GM21717 (cell line): Measurements from ENCODE around the gene SFSWAP.
"Not testable (repeated sequence)": the region's sequence is repeated elsewhere in the genome, so short reads cannot be mapped to it uniquely, and the experiment has no call there.

ENCODE experiments used
- ATAC-seq: cut with Tn5 transposase; IDR thresholded peaks from one replicate; pipeline ENCODE4 v1.9.1; 2021; ENCODE audit warnings: mild to moderate bottlenecking, moderate library complexity; ENCODE audit not compliant: unreplicated experiment

Gene SFSWAP

DNA sequence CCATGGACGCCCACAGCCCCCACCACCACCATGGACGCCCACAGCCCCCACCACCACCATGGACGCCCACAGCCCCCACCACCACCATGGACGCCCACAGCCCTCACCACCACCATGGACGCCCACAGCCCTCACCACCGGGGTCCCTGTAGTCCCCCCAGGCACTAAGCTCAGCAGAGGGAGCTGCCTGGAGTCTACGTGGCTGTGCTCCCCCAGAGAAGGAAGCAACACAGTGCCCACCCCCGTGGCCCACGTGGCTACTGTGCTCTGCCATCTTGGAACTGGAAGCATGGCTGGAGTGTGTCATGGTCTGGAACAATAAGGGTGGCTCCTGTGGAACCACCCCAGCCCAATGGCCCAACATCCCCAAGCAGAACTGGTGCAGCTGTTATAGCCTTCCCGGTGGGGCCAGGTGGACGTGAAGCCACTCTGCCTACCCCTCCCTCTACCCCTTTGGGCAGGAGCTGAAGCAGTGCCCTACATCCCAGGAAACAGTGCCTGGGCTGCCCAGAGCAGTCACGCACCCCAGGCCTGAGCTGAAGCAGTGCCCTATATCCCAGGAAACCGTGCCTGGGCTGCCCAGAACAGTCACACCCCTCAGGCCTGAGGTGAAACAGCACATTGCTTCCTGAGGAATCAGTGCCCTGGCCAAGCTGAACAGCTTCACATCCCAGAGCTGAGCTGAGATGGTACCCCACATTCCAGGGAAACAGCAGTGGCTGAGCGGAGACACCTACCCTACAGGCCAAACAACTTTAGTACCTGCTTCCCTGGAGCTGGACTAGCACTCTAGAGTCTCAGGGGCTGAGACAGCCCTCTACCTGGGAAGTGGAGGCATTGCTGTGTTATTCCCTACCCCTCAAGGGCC is 9.0 kb upstream of the SFSWAP start:
- ATAC-seq: no peak

GRCh38 chr12:131702573-131702877 is 8.4 kb upstream of the SFSWAP start:
- ATAC-seq: no peak

GRCh38 chr12:131703161-131703560 is 7.7 kb upstream of the SFSWAP start:
- ATAC-seq: no peak

DNA sequence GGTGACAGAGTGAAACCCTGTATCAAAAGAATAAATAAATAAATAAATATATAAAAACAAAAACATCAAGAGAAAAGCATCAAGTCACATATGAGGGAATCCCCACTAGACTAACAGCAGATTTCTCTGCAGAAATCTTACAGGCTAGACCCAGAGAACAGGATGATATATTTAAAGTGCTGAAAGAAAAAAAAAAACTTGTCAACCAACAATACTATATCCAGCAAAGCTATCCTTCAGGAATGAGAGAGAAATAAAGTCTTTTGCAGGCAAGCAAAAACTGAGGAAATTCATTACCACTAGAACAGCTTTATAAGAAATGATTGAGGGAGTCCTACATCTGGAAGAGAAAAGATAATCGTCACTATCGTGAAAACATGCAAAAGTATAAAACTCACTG is 6.4 kb upstream of the SFSWAP start:
- ATAC-seq: no peak

GRCh38 chr12:131706709-131707108 is 4.2 kb upstream of the SFSWAP start:
- not testable (repeated sequence) for ATAC-seq

DNA sequence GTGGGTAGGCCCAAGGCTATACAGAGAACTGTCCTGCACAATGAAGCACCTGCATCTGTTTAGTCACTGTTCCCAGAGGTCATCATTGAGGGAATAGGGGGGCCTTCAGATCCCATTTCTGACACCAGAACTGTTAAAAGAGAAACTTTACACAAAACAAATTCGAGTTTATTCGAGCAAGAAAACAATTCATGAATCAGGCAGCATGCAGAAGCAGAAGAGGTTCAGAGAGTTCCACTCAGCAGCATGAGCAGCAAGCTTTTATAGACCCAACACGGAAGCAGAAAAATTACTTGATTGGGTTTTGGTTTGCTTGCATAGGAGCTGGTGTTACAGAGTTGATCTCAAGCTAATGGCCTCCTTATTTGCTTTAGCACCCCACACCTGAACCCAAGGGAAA is 1.7 kb upstream of the SFSWAP start:
- ATAC-seq: no peak

- no peak for ATAC-seq
Measured at GRCh38 chr12:131711551-131712205, 788 bp downstream of the SFSWAP start.

DNA sequence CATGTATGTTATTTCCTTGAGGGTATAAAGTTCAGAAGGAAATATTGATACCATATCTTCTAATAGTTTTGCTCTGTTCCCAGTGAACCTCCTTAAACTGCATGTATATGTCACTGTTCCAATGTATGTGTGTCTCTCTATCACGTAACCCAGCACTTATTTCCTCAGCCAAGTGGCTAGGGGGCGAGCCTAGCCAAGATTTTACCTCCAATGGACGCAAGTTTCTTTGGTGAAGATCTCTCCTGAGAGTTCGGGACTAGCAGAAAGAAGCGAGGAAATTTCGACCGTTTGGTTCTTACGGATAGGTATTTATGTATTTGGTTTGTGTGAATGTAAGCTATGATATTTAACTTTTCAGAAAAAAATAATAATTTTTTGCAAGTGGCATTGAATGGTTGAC is 2.5 kb downstream of the SFSWAP start:
- no peak for ATAC-seq

- ATAC-seq: no peak
Measured at GRCh38 chr12:131714759-131715158, 3.9 kb downstream of the SFSWAP start.

DNA sequence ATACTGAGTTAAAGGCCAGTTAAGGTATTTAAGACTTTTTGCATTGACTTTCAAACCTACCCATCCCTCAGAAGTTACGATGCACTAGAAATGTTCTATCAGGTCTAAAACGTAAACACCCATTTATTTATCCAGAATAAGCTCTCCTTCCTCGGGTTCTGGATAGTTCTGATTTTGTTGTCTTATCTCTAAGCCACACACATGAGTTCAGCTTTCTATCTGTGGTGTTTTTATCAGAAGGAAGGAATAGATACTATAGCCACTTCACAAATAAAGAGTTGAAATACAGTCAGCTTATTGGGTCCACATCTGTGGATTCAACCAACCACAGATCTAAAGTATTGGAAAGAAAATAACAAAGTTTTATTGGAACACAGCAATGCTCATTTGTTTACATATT is 5.4 kb downstream of the SFSWAP start:
- no peak for ATAC-seq

DNA sequence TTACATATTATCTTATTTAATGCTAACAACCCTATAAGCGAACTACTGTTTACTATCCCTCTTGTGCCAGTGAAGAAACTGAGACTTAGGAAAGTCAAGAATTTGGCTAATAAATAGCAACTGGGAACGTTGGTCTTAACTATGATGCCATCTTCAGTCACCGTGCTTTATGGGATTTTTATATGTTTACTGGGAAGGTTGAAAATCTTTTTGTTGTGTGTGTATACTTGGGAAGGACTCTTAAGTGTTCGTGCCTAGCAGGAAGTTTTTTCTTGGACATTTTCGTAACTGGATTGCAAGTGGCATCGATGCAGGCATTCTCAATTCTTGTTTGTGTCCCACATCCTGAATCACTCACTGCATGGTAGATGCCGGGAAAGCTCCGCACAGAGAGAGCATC is 9.4 kb downstream of the SFSWAP start:
- ATAC-seq: no peak

GRCh38 chr12:131720921-131721320 is 10.0 kb downstream of the SFSWAP start:
- no peak for ATAC-seq

DNA sequence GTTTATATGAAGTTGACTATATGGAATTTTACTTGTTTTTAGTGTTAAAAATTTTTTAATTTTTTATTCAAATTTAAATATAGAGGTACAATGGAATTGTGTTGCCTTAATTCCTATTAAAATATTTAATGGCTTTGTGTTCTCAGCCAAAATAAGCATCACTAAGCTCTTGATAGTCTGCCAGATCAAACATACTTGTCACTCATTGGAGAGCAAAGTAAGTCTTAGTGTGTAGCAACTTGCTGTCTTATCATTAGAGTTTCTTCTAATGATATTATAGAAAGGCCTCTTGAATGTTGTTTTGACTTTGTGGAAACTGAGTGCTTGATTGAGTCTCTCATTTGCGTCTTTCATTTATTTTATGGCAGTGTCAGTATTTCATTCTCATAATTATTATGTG is 10.7 kb downstream of the SFSWAP start:
- no peak for ATAC-seq

DNA sequence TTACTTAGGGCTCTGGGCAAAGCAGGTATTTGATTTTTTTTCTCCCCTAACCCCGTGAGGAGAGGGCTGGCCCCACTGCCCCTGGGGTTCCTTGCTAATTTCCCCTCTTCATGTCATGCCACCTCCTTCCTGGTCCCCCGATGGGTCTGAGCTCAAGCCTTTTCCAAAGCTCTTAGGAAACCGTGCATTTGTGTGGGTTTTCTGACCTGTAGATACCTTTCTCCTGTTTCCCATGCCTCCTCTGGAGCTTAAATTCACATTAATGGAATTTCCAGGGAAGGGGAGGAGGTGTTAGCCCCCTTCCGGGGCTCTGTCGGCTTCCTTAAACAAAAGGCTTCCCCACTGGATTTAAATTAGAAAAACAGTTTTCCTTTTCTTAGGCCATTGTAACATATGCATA is 12.6 kb downstream of the SFSWAP start:
- no peak for ATAC-seq

- ATAC-seq: no peak
Measured at GRCh38 chr12:131724534-131724933, 13.6 kb downstream of the SFSWAP start.

DNA sequence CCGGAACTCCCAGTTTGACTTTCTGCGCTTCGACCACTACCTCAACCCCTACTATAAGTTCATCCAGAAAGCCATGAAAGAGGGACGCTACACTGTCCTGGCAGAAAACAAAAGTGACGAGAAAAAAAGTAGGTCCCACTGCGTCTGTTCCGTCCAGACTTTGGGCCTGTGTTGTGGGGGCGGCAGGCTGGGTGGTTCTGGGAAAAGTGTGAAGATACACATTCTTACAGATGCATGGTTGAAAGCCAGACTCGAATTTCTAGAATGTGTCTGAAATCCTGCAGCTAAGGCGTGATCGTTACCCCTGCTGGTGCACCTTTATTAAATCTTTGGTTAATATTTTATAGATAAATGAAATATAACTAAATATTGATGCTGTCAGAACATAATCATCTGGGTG is 14.6 kb downstream of the SFSWAP start:
- ATAC-seq: no peak

DNA sequence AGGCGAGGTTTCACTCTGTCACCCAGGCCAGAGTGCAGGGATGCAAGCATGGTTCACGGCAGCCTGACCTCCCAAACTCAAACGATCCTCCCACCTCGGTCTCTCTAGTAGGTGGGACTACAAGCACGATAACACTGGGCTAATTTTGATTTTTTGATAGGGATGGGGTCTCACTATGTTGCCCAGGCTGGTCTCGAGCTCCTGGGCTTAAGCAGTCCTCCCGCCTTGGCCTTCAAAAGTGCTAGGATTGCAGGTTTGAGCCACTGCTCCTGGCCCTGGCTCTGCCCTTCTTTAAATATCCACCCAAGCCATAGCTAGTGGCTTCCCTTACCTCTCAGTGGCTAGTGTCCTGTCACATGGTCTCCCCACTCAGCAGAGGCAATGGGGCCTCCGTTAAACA is 17.8 kb downstream of the SFSWAP start:
- ATAC-seq: no peak

GRCh38 chr12:131729254-131729955 is 18.5 kb downstream of the SFSWAP start:
- ATAC-seq: no peak

DNA sequence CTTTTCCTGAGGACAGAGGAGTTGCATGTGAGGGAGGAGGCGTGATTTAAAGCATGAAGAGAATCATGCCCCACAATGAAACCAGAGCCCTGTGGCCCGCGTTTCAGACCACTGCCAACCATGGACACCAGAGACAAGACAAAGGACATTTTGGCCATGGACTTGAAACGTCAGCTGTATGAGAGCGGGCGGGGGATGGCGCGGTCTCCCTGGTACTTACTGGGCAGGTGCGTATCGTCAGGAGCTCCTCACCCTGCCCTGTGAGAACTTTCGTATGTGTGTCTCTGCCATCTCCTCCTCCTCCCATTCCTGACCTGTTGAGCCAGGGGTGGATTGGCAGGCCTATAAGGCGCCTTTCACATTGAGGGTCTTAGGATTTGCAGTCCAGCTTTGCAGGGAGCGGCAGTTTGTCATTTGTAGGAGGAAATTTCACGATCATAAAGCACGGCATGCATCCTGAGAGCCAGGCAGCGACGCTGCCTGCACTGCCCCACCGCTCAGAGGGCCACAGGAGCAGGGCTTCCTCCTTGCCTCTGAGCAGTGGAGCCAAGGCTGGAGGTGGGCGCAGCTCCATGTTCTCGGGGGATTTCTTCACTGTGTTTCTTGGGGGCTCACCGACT is 22.2 kb downstream of the SFSWAP start:
- ATAC-seq: no peak

DNA sequence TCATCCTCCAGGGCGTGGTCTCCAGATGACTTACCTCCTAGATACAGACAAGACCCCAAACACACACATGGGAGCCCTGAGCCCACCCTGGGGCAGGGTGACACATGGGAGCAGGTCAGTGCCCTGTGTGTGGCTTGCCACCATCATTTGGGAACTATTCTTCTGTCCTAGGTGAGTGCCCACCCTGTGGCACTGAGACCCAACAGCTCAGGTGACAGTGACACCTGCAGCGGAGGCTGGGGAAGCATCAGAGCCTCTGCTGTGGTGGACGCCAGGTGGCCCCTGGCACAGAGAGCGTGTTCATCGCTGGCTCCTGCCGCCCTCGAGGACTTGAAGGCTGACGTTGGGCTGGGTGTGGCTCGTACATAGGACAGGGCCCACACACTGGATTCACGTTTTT is 23.0 kb downstream of the SFSWAP start:
- no peak for ATAC-seq

GRCh38 chr12:131734336-131735152 is 23.7 kb downstream of the SFSWAP start:
- no peak for ATAC-seq
